NCI-H2107 treated with DMSO at 0.1 percent for 48 hours (cell line): ENCODE measurements around the gene TEKT5.

ENCODE experiments used
- DNase-seq: peaks from one replicate; lab custom pipeline; 2025; ENCODE audit not compliant: unreplicated experiment; lab: John Stamatoyannopoulos, UW

The TEKT5 gene

DNA sequence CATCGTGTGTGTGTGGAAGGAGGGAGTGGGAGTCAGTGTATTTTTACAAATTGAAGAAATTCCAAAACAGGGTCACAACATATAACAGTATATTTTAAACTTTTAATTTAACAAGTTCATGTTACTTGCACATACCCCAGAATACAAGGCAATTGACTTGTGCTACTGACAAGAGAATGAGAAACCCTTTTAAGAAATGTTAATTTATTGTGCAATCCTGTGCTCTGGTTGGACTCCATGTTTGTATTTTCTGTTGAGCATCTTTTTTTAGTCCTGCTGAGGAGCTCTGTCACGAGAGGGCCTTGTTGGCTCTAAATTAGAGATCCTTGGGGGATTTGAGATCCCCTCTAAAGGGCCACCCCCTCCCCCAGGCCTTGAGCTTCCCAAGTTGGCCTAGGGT is 113.2 kb downstream of the TEKT5 start:
- no peak for DNase-seq

DNA sequence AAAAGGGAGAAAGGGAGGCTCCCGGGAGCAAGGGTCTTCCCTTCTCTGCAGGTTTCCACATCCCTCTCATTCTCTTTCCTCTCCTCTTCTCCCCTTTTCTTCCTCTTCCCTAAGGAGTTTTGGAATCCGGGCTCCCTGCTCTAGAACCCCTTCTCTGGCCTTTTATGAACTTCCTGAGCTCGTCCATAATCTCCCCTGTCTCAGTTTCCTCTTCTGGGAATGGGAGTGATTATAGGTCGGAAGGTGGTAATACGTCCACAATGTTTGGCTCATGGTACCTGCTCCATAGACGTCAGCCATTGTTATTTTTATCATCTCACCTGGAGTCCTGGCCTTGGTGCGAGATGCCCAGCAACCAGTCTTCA is 113.9 kb downstream of the TEKT5 start:
- DNase-seq: no peak

- DNase-seq: peak; percentile 30
Measured at GRCh38 chr16:10579965-10580882, 114.5 kb downstream of the TEKT5 start, which contains the start of gene EMP2. TSS of gene EMP2 (minus strand) at chr16:10580598. CDS start at chr16:10547617, 32,981 bp downstream.

DNA sequence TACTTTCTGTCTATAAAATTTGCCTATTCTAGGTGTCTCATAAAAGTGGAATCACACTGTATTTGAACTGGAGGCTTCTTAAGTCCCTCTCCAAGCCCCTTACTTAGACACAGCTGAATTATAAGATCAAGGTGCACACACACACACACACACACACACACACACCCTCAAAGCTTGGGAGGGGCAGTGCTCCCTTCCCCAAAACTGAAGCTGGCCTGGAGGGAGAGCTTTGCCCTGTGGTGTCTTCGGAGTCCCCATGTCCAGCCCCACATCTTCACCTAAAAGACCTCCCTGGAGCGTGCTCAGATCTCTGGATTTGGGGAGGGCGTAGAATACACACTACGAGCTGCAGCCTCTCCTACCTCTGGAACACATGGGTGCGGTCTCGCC is 115.2 kb downstream of the TEKT5 start:
- DNase-seq: no peak

GRCh38 chr16:10578474-10579316 is 116.0 kb downstream of the TEKT5 start:
- no peak for DNase-seq
